CD14-positive monocyte (primary cell): ENCODE measurements around the gene TPGS2. TPM values are rescaled to one million over a fixed set of nuclear protein-coding genes. Genes with fewer than 3 reads are reported as not detected.

ENCODE experiments used
- DNase-seq, 3 donors: peaks; one replicate each; pipeline ENCODE4 v3.0.0-alpha.2; 2011 to 2022
- H2AFZ ChIP-seq: 2 replicates; pipeline ENCODE4 v1.6.0; 2012; ENCODE audit warnings: mild to moderate bottlenecking, low read depth, low read length, inconsistent platforms; ENCODE audit not compliant: insufficient read depth, poor library complexity, severe bottlenecking
- H3K27ac ChIP-seq, 2 donors: 1 replicate in 1 of 2; 2 replicates in 1 of 2; pipeline ENCODE4 v1.5.1; 2012 to 2013; ENCODE audit warnings: low read length in 2 of 2, control low read depth in 1 of 2, inconsistent platforms in 1 of 2, low read depth in 1 of 2, mild to moderate bottlenecking in 1 of 2
- H3K27me3 ChIP-seq, 2 donors: one replicate each; pipeline versions ENCODE4 v1.6.0 to v1.6.1; 2011 to 2013; ENCODE audit warnings: low read length in 2 of 2; ENCODE audit not compliant: control insufficient read depth in 2 of 2, insufficient read depth in 2 of 2
- H3K36me3 ChIP-seq, 2 donors: replicated peaks in 1 of 2; 1 replicate in 1 of 2; 2 replicates in 1 of 2; pipeline versions ENCODE4 v1.5.1 to v1.6.1; 2012 to 2013; ENCODE audit warnings: low read length in 2 of 2, control low read depth in 1 of 2, inconsistent platforms in 1 of 2, mild to moderate bottlenecking in 1 of 2; ENCODE audit not compliant: insufficient read depth in 2 of 2, control insufficient read depth in 1 of 2
- H3K4me1 ChIP-seq, 2 donors: 1 replicate in 1 of 2; 2 replicates in 1 of 2; pipeline versions ENCODE4 v1.5.1 to v1.6.1; 2012 to 2013; ENCODE audit warnings: low read length in 2 of 2, control low read depth in 1 of 2, inconsistent platforms in 1 of 2, mild to moderate bottlenecking in 1 of 2, moderate library complexity in 1 of 2; ENCODE audit not compliant: insufficient read depth in 2 of 2, control insufficient read depth in 1 of 2
- H3K4me2 ChIP-seq: replicated peaks from 2 replicates; pipeline ENCODE3; 2012; ENCODE audit warnings: low read length, moderate library complexity, mild to moderate bottlenecking; ENCODE audit not compliant: poor library complexity, severe bottlenecking; ENCODE audit errors: extremely low read depth
- H3K4me3 ChIP-seq, 3 experiments: fragments of 200-600 bp in 1 of 3; sonication (generic) in 1 of 3; replicated peaks in 1 of 3; 1 replicate in 2 of 3; 2 replicates in 1 of 3; pipeline ENCODE4 v1.5.1; 2011 to 2013; ENCODE audit warnings: low read length in 3 of 3, mild to moderate bottlenecking in 3 of 3, control low read depth in 2 of 3, low read depth in 2 of 3, inconsistent platforms in 1 of 3, moderate library complexity in 1 of 3
- H3K79me2 ChIP-seq: 2 replicates; pipeline ENCODE4 v1.6.0; 2012; ENCODE audit warnings: mild to moderate bottlenecking, control low read depth, inconsistent platforms, low read length, moderate library complexity; ENCODE audit not compliant: insufficient read depth
- H3K9ac ChIP-seq: 2 replicates; pipeline ENCODE4 v1.6.0; 2017; ENCODE audit warnings: low read length, mild to moderate bottlenecking; ENCODE audit not compliant: insufficient read depth, poor library complexity, severe bottlenecking
- H3K9me3 ChIP-seq, 2 donors: replicated peaks in 1 of 2; 1 replicate in 1 of 2; 2 replicates in 1 of 2; pipeline versions ENCODE4 v1.5.1 to v1.6.1; 2012 to 2013; ENCODE audit warnings: low read length in 2 of 2, control low read depth in 1 of 2; ENCODE audit not compliant: control insufficient read depth in 1 of 2, insufficient read depth in 1 of 2
- H4K20me1 ChIP-seq: 2 replicates; pipeline ENCODE4 v1.6.0; 2012; ENCODE audit warnings: mild to moderate bottlenecking, low read length, control low read depth, moderate library complexity; ENCODE audit not compliant: insufficient read depth
- H3K27ac Mint-ChIP-seq, 7 donors: one replicate each; pipeline ENCODE4 v1.8.0; 2020; ENCODE audit warnings: mild to moderate bottlenecking in 7 of 7, mixed read lengths in 7 of 7, moderate library complexity in 6 of 7, inconsistent platforms in 2 of 7
- H3K27me3 Mint-ChIP-seq, 3 donors: one replicate each; pipeline ENCODE4 v1.8.0; 2021 to 2022; ENCODE audit warnings: low read depth in 3 of 3, mild to moderate bottlenecking in 3 of 3, mixed read lengths in 3 of 3, moderate library complexity in 3 of 3, inconsistent platforms in 1 of 3
- H3K36me3 Mint-ChIP-seq, 2 donors: one replicate each; pipeline ENCODE4 v1.8.0; 2020; ENCODE audit warnings: mixed read lengths in 2 of 2, inconsistent platforms in 1 of 2, mild to moderate bottlenecking in 1 of 2
- H3K4me1 Mint-ChIP-seq: one replicate; pipeline ENCODE4 v1.8.0; 2020; ENCODE audit warnings: mild to moderate bottlenecking, mixed read lengths
- H3K4me3 Mint-ChIP-seq, 2 donors: one replicate each; pipeline ENCODE4 v1.8.0; 2020; ENCODE audit warnings: mild to moderate bottlenecking in 2 of 2, mixed read lengths in 2 of 2, moderate library complexity in 1 of 2
- H3K9me3 Mint-ChIP-seq, 7 donors: one replicate each; pipeline ENCODE4 v1.8.0; 2020 to 2022; ENCODE audit warnings: mixed read lengths in 7 of 7, mild to moderate bottlenecking in 6 of 7, moderate library complexity in 6 of 7, inconsistent platforms in 2 of 7
- CTCF ChIP-seq: fragments of 200-600 bp; IDR thresholded peaks from one replicate; pipeline ENCODE4 v1.8.0; 2022; ENCODE audit warnings: antibody characterized with exemption, mild to moderate bottlenecking
- WGBS: methylation state at CpG from one replicate; pipeline ENCODE4 v1.1.5; 2013; ENCODE audit warnings: missing lambda C conversion rate; ENCODE audit not compliant: insufficient coverage; 5-methylcytosine and 5-hydroxymethylcytosine counted together
- intact Hi-C, 2 donors: fragments of 100-400 bp; cut with micrococcal nuclease; formaldehyde crosslinking; loops; one replicate each; pipeline versions ENCODE4 v1.15.0 to v1.15.1; 2023
- polyA plus RNA-seq, 3 donors: library from polyadenylated mRNA; depleted of rRNA in 1 of 3; unstranded in 2 of 3; stranded (reverse) in 1 of 3; fragments of 300-500 nt in 2 of 3; fragments of >200 nt in 1 of 3; fragmentation: Illumina TruSeq in 2 of 3; gene quantifications; 1 replicate in 2 of 3; 2 replicates in 1 of 3; pipeline ENCODE4 v1.2.3, GENCODE V29; 2012 to 2021

The TPGS2 gene
- polyA plus RNA-seq, 3 donors = 27.6 to 50.1 (median 41.5) TPM

GRCh38 chr18:36752929-36753865, 75.6 kb downstream of the TPGS2 start:
- Histone ChIP-seq H3K79me2 (no peaks in the 10 kb centered on the region), H3K36me3 (no peaks in the 10 kb centered on the region), H3K27me3 (no peaks in the 10 kb centered on the region), H3K4me2 (no peak overlapping the region), H3K4me3 (no peak overlapping the region), H3K9me3 (no peaks in the 10 kb centered on the region), H3K9ac (no peak overlapping the region), H3K27ac (no peak overlapping the region), H2AFZ (no peak overlapping the region), H3K4me1 (no peaks in the 10 kb centered on the region), H4K20me1 (no peaks in the 10 kb centered on the region)
- Mint-ChIP-seq H3K27me3 (no peaks in the 10 kb centered on the region), H3K27ac (no peak overlapping the region), H3K4me1 (no peaks in the 10 kb centered on the region), H3K9me3 (peaks cover 0 to 9% (median 2%) of the 10 kb centered on the region in 7 donors), H3K4me3 (no peak overlapping the region), H3K36me3 (no peaks in the 10 kb centered on the region)
- no peak for DNase-seq
- intact Hi-C loops = no loop called here
- TF ChIP-seq CTCF = no peak
- WGBS = 89% methylated on average over 1 of the region's 3 CpGs

- Histone ChIP-seq H3K36me3 (no peaks in the 10 kb centered on the region), H3K79me2 (no peaks in the 10 kb centered on the region), H3K9me3 (no peaks in the 10 kb centered on the region), H3K4me1 (no peaks in the 10 kb centered on the region), H3K9ac (no peak overlapping the region), H2AFZ (no peak overlapping the region), H4K20me1 (no peaks in the 10 kb centered on the region), H3K27ac (no peak overlapping the region), H3K4me3 (no peak overlapping the region), H3K27me3 (no peaks in the 10 kb centered on the region), H3K4me2 (no peak overlapping the region)
- Mint-ChIP-seq H3K4me1 (no peaks in the 10 kb centered on the region), H3K36me3 (no peaks in the 10 kb centered on the region), H3K27me3 (peaks cover 0 to 3% (median 0%) of the 10 kb centered on the region in 3 donors), H3K27ac (no peak overlapping the region), H3K9me3 (peaks cover 0 to 9% (median 2%) of the 10 kb centered on the region in 7 donors), H3K4me3 (no peak overlapping the region)
- TF ChIP-seq CTCF = no peak
- 92% methylated on average over 24 of the region's 25 CpGs for WGBS
- intact Hi-C loops = no loop called here
- no peak for DNase-seq
These were observed 83.4 kb downstream of the TPGS2 start for GRCh38 chr18:36745219-36745975.
